Gastroesophageal sphincter (tissue), 4 donors: ENCODE measurements around the gene LZTS2. TPM values are rescaled to one million over a fixed set of nuclear protein-coding genes. Genes with fewer than 3 reads are reported as not detected.

Source experiments
- ATAC-seq: fragments of 150-250 bp; one replicate; pipeline ENCODE4 v1.9.1; 2016; ENCODE audit warnings: mild to moderate bottlenecking, moderate library complexity
- H3K27ac ChIP-seq, 4 donors: fragments of 200-600 bp; sonication (generic) in 3 of 4; 1 replicate in 3 of 4; 2 replicates in 1 of 4; pipeline ENCODE4 v1.5.1; 2016 to 2019
- H3K27me3 ChIP-seq: fragments of 200-600 bp; sonication (generic); one replicate; pipeline ENCODE4 v1.5.1; 2019
- H3K36me3 ChIP-seq, 2 donors: fragments of 200-600 bp; sonication (generic); one replicate each; pipeline ENCODE4 v1.5.1; 2019; ENCODE audit warnings: control low read depth in 1 of 2
- H3K4me1 ChIP-seq, 3 donors: fragments of 200-600 bp; sonication (generic); 1 replicate in 2 of 3; 2 replicates in 1 of 3; pipeline ENCODE4 v1.5.1; 2016 to 2019; ENCODE audit warnings: control low read depth in 2 of 3
- H3K4me3 ChIP-seq, 2 donors: fragments of 200-600 bp; sonication (generic); one replicate each; pipeline ENCODE4 v1.5.1; 2019; ENCODE audit warnings: mild to moderate bottlenecking in 1 of 2, moderate library complexity in 1 of 2
- H3K9me3 ChIP-seq, 3 donors: fragments of 200-600 bp; sonication (generic); one replicate each; pipeline ENCODE4 v1.5.1; 2017 to 2019; ENCODE audit warnings: control low read depth in 2 of 3
- CTCF ChIP-seq, 4 experiments: fragments of 200-600 bp in 2 of 4; fragments of 450-650 bp in 2 of 4; sonication (generic) in 1 of 4; IDR thresholded peaks; one replicate each; pipeline ENCODE4 v1.5.1; 2017 to 2019; ENCODE audit warnings: antibody characterized with exemption in 4 of 4, mild to moderate bottlenecking in 2 of 4, moderate library complexity in 2 of 4
- EP300 ChIP-seq: sonication (generic); formaldehyde crosslinking; IDR thresholded peaks from one replicate; pipeline ENCODE4 v1.6.1; 2017; ENCODE audit warnings: antibody characterized with exemption, mild to moderate bottlenecking
- POLR2A ChIP-seq, 2 donors: fragments of 450-650 bp; IDR thresholded peaks; one replicate each; pipeline ENCODE4 v1.6.1; 2017; ENCODE audit warnings: antibody characterized with exemption in 2 of 2, mild to moderate bottlenecking in 2 of 2, moderate library complexity in 1 of 2
- POLR2AphosphoS5 ChIP-seq: sonication (generic); formaldehyde crosslinking; IDR thresholded peaks from one replicate; pipeline ENCODE4 v1.6.1; 2017; ENCODE audit warnings: antibody characterized with exemption
- WGBS, 2 donors: methylation state at CpG; one replicate each; pipeline ENCODE4 v1.1.5; 2018; ENCODE audit warnings: low coverage in 1 of 2; 5-methylcytosine and 5-hydroxymethylcytosine counted together
- total RNA-seq, 4 donors: library from RNA; depleted of rRNA; stranded (reverse); fragments of >200 nt; gene quantifications; one replicate each; pipeline ENCODE4 v1.1.0, GENCODE V29; 2016

The LZTS2 gene
- total RNA-seq, 4 donors from 2014 or later = 134 to 181 (median 141) TPM

DNA sequence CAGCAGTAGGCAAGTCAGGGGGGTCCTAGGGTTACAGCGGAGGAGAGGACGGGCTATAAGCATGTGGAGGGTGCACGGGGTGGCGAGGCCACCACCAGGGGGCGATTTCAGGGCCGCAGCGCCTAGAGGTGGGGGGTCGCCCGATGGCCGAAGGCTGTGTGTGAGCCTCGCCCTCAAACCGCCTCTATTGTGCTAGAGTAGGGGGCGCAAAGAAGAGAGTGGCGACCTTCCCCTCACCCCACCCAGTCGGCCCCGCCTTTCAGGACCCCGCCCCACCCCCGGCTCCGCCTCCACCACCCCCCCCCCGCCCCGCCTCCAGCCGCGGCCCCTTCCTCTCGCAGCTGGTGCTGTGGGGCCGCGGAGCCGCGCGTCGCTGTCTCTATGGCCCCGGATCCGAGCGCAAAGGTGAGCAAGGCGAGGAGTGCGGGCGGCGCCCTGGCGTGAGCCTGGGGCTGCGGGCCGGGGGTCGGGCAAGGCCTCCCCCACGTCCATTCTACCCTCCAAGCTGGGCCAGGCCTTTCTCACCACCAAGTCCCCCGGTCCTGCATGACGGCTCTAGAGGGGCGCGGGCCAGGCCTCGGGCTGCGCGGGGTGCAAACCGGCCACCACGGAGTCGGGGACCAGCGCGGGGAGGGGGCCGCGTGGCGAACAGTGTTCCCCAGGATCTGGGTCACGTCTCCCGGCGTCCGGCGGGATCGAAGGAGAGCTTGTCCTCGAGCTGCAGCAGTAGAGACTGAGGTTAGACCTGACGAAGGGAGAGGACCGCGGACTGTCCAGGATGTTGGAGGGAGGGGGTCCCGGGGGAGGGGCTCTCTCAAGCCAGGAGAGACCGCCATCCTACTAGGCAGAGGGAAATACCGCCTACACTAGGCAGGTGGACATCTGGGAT lies 30.2 kb upstream of the LZTS2 start, which contains the start of gene SEMA4G:
TSS of gene SEMA4G (plus strand) at position 318 of the 889 bp plus-strand sequence. CDS start 3,409 bp downstream, outside the sequence.
- whole genome bisulfite sequencing, 2 donors = 20 to 33% methylated on average over 1 to 3 of the region's 70 CpGs
- H3K36me3 ChIP-seq = peaks cover 0 to 23% of the 10 kb centered on the region in 2 donors
- peak in 3 of 4 experiments; percentile 53 to 81 (median 69) for TF ChIP-seq CTCF (IDR thresholded peaks at IDR 0.05)
- no peak for TF ChIP-seq POLR2A (IDR thresholded peaks at IDR 0.05)
- peaks cover 0 to 21% (median 11%) of the 10 kb centered on the region in 3 donors for H3K4me1 ChIP-seq
- H3K27ac ChIP-seq = peak within 1 kb of the TSS in 2 of 4 donors; percentile 4 to 54
- H3K4me3 ChIP-seq = peak within 1 kb of the TSS; percentile 32 to 62
- no peaks in the 10 kb centered on the region for H3K9me3 ChIP-seq
- H3K27me3 ChIP-seq = no peaks in the 10 kb centered on the region
- peak; percentile 85 for ATAC-seq

GRCh38 chr10:100970076-100970913 lies 29.3 kb upstream of the LZTS2 start:
- Histone ChIP-seq H3K36me3 (peaks cover 0 to 16% of the 10 kb centered on the region in 2 donors), H3K9me3 (no peaks in the 10 kb centered on the region), H3K27ac (peak overlapping the region in 1 of 4 donors; percentile 4), H3K4me1 (peaks cover 0 to 21% (median 11%) of the 10 kb centered on the region in 3 donors), H3K27me3 (no peaks in the 10 kb centered on the region), H3K4me3 (peak overlapping the region in 1 of 2 donors; percentile 62)
- no peak for TF ChIP-seq POLR2A (IDR thresholded peaks at IDR 0.05)
- no peak for TF ChIP-seq EP300
- no peak for TF ChIP-seq CTCF (IDR thresholded peaks at IDR 0.05)
- no peak for TF ChIP-seq POLR2AphosphoS5
- ATAC-seq = no peak
- WGBS, 2 donors = 25% methylated on average over 4 of the region's 13 CpGs; no CpG with 5 or more reads in 1 of the 2 donors

- ATAC-seq = no peak
- no peak overlapping the region for H3K4me3 ChIP-seq
- no peaks in the 10 kb centered on the region for H3K27me3 ChIP-seq
- H3K36me3 ChIP-seq = peaks cover 0 to 7% of the 10 kb centered on the region in 2 donors
- 67% methylated on average over 3 of the region's 4 CpGs; no CpG with 5 or more reads in 1 of the 2 donors for WGBS, 2 donors
- H3K4me1 ChIP-seq = peaks cover 0 to 21% (median 11%) of the 10 kb centered on the region in 3 donors
- no peak overlapping the region for H3K27ac ChIP-seq
- TF ChIP-seq POLR2A (IDR thresholded peaks at IDR 0.05) = no peak
- H3K9me3 ChIP-seq = no peaks in the 10 kb centered on the region
Measured at GRCh38 chr10:100970914-100971811, 28.4 kb upstream of the LZTS2 start.

- TF ChIP-seq CTCF (IDR thresholded peaks at IDR 0.05) (no peak), POLR2AphosphoS5 (no peak), POLR2A (IDR thresholded peaks at IDR 0.05) (no peak), EP300 (no peak)
- no peak overlapping the region for H3K27ac ChIP-seq
- ATAC-seq = no peak
- H3K9me3 ChIP-seq = no peaks in the 10 kb centered on the region
- no peaks in the 10 kb centered on the region for H3K27me3 ChIP-seq
- 53 to 65% methylated on average over 4 to 9 of the region's 13 CpGs for WGBS, 2 donors
- peaks cover 0 to 21% (median 11%) of the 10 kb centered on the region in 3 donors for H3K4me1 ChIP-seq
- H3K36me3 ChIP-seq = peaks cover 0 to 6% of the 10 kb centered on the region in 2 donors
- no peak overlapping the region for H3K4me3 ChIP-seq
Measured at GRCh38 chr10:100972115-100972903, 27.3 kb upstream of the LZTS2 start.
